GM18868 (cell line): Measurements from ENCODE around the gene ILKAP.

Experiments used
- ATAC-seq: cut with Tn5 transposase; IDR thresholded peaks from one replicate; pipeline ENCODE4 v1.9.1; 2021; ENCODE audit warnings: mild to moderate bottlenecking, moderate library complexity; ENCODE audit not compliant: unreplicated experiment

The ILKAP gene

GRCh38 chr2:238166391-238167343, 36.8 kb downstream of the ILKAP start:
- no peak for ATAC-seq

DNA sequence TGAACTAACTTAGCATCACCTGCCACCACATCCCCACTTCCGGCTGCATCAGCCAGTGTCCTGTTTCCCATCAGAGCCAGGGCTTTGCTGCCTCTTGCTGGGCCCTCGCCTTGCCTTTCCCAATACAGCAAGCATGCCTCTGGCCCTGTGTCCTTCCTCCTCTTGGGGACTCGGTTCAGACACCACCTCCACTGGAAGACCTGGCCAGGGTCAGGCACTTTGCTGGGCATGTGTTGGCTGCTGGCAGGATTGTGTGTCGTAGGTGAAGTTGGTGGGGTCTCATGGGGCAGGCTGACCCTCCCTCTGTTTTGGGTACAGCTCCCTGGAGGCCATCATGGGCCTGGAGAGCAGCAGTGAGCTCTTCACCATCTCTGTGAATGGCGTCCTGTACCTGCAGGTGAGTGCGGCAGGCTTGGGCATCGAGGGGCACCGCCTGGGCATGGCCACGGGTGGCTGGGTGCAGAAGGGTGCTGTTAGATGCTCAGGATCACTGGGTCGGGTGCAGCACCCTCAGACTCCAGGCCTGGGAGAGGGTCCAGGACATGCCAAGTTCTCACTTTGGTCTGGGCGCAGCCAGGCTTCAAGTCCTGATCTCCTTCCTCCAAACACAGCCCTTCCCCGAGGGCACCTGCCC, 38.1 kb downstream of the ILKAP start:
- no peak for ATAC-seq

DNA sequence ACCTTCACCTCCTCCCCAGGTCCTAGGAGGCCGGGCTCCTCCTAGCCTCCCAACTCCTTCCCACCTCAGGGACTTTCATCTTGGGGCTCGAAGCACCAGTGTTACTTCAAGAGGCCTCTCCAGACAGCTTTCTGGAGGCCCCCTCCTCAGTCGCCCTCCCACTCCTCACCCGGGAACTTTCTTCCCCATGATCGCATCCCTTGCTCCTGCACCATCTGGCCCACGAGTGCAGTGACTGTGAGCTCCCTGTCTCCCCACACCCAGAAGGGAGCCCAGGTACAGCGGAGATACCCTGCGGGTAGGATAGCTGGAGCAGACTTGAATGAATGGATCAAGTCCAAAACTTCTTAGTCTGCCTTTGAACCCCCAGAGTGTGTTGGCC, 38.6 kb downstream of the ILKAP start:
- no peak for ATAC-seq

DNA sequence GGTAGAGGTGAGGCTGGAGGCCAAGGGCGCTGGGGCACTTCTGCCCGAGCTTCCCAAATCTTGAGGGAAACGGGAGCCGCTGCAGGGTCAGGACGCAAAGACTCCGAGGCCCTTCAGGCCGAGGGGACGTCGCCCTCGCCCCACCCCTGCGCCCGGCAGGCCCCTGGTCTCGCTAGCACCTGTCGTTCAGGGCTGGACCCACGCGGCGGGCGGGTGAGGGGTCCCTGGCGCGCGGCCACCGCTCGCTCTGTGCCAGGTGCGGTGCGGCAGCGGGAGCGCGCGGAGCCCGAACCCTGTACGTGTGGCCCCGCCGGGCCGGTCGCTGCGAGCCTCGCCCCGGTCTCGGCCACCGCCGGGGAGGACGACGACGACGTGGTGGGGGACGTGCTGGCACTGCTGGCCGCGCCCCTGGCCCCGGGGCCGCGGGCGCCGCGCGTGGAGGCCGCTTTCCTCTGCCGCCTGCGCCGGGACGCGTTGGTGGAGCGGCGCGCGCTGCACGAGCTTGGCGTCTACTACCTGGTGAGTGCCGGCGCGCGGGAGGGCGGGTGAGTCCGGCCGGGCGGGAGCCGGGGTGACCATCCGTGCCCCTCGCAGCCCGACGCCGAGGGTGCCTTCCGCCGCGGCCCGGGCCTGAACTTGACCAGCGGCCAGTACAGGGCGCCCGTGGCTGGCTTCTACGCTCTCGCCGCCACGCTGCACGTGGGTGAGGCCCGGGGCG, 39.9 kb downstream of the ILKAP start:
- ATAC-seq: no peak

DNA sequence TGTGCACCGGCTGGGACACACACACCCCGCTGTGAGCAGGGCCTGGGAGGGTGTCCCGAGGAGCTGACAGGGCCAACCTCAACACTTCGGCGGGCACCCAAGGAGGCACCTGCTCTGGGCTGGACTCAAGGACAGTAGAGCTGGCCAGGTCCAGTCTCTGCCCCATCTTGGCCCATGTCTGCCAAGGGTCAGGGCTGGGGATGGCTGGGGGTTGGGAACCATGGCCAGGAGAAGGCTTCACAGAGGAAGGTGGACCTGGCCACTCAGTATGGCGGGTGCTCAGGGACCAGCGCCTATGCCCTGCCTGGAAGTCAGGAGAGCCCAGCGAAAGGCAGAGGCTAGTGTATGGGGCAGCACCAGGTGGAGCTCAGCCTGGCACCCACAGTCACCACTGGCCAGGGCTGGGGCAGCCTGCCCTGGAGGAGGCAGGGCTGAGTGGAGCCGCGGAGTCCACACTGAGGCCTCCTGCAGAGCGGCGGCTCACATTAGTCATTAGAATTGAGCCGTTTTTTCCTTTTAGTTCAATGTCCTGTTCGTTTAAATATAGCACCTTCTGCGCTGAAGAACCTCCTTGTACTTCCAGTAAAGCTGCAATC, 40.6 kb downstream of the ILKAP start:
- ATAC-seq: no peak

DNA sequence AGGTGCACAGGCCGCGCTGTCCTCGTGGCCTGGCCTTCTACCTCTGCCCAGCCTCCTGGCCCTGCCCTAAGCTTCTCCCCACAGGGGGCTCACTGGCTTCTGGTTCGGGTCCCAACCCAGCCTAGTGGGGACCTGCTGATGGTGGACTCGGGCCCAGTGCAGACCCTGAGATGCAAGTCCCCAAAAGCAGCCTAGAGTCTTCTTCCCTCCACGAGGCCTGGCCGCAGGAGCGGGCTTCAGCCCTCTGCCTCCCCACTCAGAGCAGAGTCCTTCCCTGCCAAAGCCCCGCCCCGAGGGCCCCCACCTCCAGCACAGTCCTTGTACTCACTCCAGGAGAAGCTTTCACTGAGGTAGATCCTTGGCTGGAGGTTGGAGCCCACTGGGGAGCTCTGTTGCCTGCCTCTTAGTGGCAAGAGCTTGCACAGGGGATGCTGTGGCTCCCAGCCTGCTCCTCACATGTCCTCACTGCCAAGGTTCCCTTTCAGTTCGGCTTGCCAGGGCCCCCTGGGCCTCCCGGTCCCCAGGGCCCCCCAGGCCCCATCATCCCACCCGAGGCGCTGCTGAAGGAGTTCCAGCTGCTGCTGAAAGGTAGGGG, 41.1 kb downstream of the ILKAP start:
- no peak for ATAC-seq

DNA sequence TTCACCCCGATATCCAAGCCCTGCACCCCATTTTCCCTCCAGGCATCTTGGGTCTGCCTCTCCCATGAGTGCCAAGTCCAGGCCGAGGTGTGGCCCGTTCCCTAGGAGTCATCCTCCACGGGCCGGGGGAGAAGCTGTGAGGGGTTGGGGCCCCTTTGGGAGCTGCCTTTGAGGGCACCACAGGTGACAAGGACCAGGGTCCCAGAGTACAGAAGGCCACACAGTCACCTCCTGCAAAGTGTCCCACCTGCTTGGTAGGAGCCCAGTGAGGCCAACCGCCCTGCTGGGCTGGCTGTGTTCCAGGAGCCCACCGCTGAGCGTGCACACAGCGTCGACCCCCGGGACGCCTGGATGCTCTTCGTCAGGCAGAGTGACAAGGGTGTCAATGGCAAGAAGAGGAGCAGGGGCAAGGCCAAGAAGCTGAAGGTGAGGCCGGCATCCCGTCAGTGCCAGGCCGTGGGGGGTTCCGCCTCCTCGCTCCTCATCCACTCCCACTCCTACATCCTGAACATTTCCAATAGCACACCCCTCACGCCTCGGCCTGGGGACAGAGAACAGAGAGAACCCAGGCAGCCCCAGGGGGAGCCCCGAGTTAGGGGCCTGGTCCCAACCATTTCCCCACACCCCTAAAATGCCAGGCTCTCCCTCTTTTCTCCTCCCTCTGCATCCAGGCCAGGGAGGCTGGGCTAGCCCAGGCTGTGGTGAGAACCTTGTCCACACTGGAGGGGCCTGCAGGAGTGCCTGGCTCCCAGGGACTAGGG, 42.0 kb downstream of the ILKAP start:
- no peak for ATAC-seq

- ATAC-seq: no peak
Measured at GRCh38 chr2:238160206-238161129, 43.0 kb downstream of the ILKAP start.

DNA sequence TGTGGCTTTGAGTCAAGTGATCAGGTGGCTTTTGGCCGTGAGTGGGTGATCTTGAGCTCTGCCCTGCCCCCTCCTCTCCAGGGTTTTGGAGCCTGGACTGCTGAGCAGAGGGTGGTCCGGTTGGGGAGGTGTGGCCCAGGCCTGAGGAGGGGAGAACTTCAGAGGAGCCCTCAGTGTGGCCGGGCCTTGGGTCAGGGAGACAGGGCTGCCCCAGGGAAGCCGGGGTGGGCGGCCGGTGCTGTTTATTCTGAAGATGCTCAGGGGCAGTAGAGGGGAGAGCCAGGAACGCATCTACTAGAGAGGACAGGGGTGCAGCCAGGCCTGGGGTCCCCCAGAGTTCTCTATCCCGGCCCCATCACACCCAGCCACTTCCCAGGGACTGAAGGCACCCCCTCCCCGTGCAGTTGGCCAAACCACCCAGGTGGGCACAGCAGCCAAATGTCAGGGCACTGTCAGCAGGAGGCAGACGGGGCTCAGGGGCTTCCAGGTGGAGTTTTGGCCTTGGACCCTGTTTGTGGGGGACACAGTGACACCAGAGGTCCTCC, 43.8 kb downstream of the ILKAP start:
- no peak for ATAC-seq

- no peak for ATAC-seq
Measured at GRCh38 chr2:238159071-238159539, 44.4 kb downstream of the ILKAP start.

GRCh38 chr2:238158509-238159070, 44.9 kb downstream of the ILKAP start, which contains the start of gene ERFE:
Gene ERFE (plus strand): TSS chr2:238158970. CDS start chr2:238159008, 38 bp downstream.
- no peak for ATAC-seq

- no peak for ATAC-seq
Measured at GRCh38 chr2:238158018-238158508, 45.4 kb downstream of the ILKAP start.

DNA sequence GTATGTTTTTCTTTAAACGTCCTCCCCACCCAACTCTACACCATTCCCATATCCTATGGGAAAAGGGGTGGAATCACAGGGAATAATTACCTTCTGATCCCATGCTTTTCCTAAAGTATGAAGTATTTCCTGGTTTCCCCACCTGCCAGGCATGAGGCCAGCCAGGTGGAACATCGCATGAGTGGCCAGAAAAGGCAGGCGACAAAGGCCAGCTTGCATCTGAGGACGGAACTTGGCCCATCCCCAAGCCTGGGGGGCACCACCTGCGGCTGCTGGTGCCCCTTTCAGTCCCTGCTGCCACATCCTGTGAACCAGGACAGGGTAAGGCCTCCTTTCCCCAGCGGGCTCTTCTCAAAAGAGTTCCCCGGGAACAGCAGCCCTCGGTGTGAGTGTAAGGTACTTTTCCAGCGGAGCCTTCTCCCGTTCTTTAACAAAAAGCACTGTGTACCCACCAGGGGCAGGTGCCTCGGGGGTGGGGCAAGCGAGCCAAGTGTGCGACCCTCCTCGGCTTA, 45.9 kb downstream of the ILKAP start:
- ATAC-seq: no peak

- no peak for ATAC-seq
Measured at GRCh38 chr2:238155761-238156694, 47.5 kb downstream of the ILKAP start.

GRCh38 chr2:238155051-238155760, 48.3 kb downstream of the ILKAP start:
- no peak for ATAC-seq

GRCh38 chr2:238154570-238154969, 48.9 kb downstream of the ILKAP start:
- no peak for ATAC-seq
